COR-L47 (cell line): Measurements from ENCODE around the gene PLSCR2.
"Not testable (repeated sequence)": the region's sequence is repeated elsewhere in the genome, so short reads cannot be mapped to it uniquely, and the experiment has no call there.

Experiments used
- DNase-seq: peaks from one replicate; lab custom pipeline; 2025; lab: John Stamatoyannopoulos, UW

The PLSCR2 gene

GRCh38 chr3:146416366-146416765 lies 53.0 kb downstream of the PLSCR2 start:
- no peak for DNase-seq

- DNase-seq: no peak
Observed at GRCh38 chr3:146414010-146414409, 55.4 kb downstream of the PLSCR2 start.

GRCh38 chr3:146412711-146413110 lies 56.6 kb downstream of the PLSCR2 start:
- DNase-seq: not testable (repeated sequence)

- DNase-seq: no peak
Observed at GRCh38 chr3:146407956-146408355, 61.4 kb downstream of the PLSCR2 start.

- DNase-seq: no peak
Observed at GRCh38 chr3:146404436-146404835, 64.9 kb downstream of the PLSCR2 start.

- DNase-seq: no peak
Observed at GRCh38 chr3:146403792-146404191, 65.6 kb downstream of the PLSCR2 start.

- no peak for DNase-seq
Observed at GRCh38 chr3:146396792-146397191, 72.6 kb downstream of the PLSCR2 start.

- DNase-seq: no peak
Observed at GRCh38 chr3:146395164-146395563, 74.2 kb downstream of the PLSCR2 start.

- DNase-seq: no peak
Observed at GRCh38 chr3:146390957-146391356, 78.4 kb downstream of the PLSCR2 start.

- no peak for DNase-seq
Observed at GRCh38 chr3:146390006-146390772, 79.2 kb downstream of the PLSCR2 start.

GRCh38 chr3:146387566-146387965 lies 81.8 kb downstream of the PLSCR2 start:
- DNase-seq: no peak

GRCh38 chr3:146386936-146387335 lies 82.4 kb downstream of the PLSCR2 start:
- DNase-seq: no peak

- no peak for DNase-seq
Observed at GRCh38 chr3:146384786-146385185, 84.6 kb downstream of the PLSCR2 start.
